Endodermal cell (in vitro differentiated cells): Measurements from ENCODE around the gene COPS4. TPM values are rescaled to one million over a fixed set of nuclear protein-coding genes. Genes with fewer than 3 reads are reported as not detected.

Experiments used
- DNase-seq: peaks from one replicate; pipeline ENCODE4 v3.0.0-alpha.2; 2017
- H3K27ac ChIP-seq: 2 replicates; pipeline ENCODE4 v1.5.1; 2013; ENCODE audit warnings: mild to moderate bottlenecking, low read depth, low read length, moderate library complexity
- H3K27me3 ChIP-seq: 2 replicates; pipeline ENCODE4 v1.6.1; 2013; ENCODE audit warnings: mild to moderate bottlenecking, low read length, moderate library complexity; ENCODE audit not compliant: insufficient read depth, control insufficient read depth, poor library complexity, severe bottlenecking
- H3K36me3 ChIP-seq: 2 replicates; pipeline ENCODE4 v1.7.0; 2013; ENCODE audit warnings: mild to moderate bottlenecking, low read length, moderate library complexity; ENCODE audit not compliant: control insufficient read depth, insufficient read depth
- H3K4me1 ChIP-seq: one replicate; pipeline ENCODE4 v1.7.0; 2013; ENCODE audit warnings: low read length; ENCODE audit not compliant: control insufficient read depth, insufficient read depth
- H3K4me3 ChIP-seq: 2 replicates; pipeline ENCODE4 v1.5.1; 2013; ENCODE audit warnings: mild to moderate bottlenecking, low read length, moderate library complexity
- H3K9ac ChIP-seq: 2 replicates; pipeline ENCODE4 v1.6.1; 2013; ENCODE audit warnings: mild to moderate bottlenecking, low read length, moderate library complexity; ENCODE audit not compliant: poor library complexity, severe bottlenecking; ENCODE audit errors: extremely low read depth
- H3K9me3 ChIP-seq: 2 replicates; pipeline ENCODE4 v1.6.1; 2013; ENCODE audit warnings: mild to moderate bottlenecking, low read length, moderate library complexity; ENCODE audit not compliant: control insufficient read depth
- H3K27ac Mint-ChIP-seq: 2 replicates; pipeline ENCODE4 v1.8.0; 2020; ENCODE audit warnings: mixed read lengths
- H3K27me3 Mint-ChIP-seq: 2 replicates; pipeline ENCODE4 v1.8.0; 2021; ENCODE audit warnings: mild to moderate bottlenecking, mixed read lengths; ENCODE audit not compliant: insufficient read depth
- H3K36me3 Mint-ChIP-seq: 2 replicates; pipeline ENCODE4 v1.8.0; 2020; ENCODE audit warnings: low read depth, mixed read lengths
- H3K4me1 Mint-ChIP-seq: 2 replicates; pipeline ENCODE4 v1.8.0; 2020; ENCODE audit warnings: mixed read lengths
- H3K4me3 Mint-ChIP-seq: 2 replicates; pipeline ENCODE4 v1.8.0; 2020; ENCODE audit warnings: mild to moderate bottlenecking, moderate library complexity, mixed read lengths
- H3K9me3 Mint-ChIP-seq: 2 replicates; pipeline ENCODE4 v1.8.0; 2020; ENCODE audit warnings: mild to moderate bottlenecking, mixed read lengths
- WGBS, 2 experiments: methylation state at CpG; one replicate each; pipeline versions ENCODE4 v1.1.5 to v1.1.7; 2013; ENCODE audit warnings: missing lambda C conversion rate in 2 of 2, mixed read lengths in 1 of 2; ENCODE audit not compliant: insufficient coverage in 1 of 2, insufficient read length in 1 of 2; 5-methylcytosine and 5-hydroxymethylcytosine counted together
- total RNA-seq, 2 donors: library from RNA; stranded (reverse); fragmentation: NEBNext Ultra II Directional in 1 of 2; extraction: Animal tissue kit (Norgen Biotek cat#: 25700) in 1 of 2; gene quantifications; 2 replicates in 1 of 2; 3 replicates in 1 of 2; pipeline ENCODE4 v1.2.1, GENCODE V29; 2021
- TF ChIP-seq, protein P1 (sequence below): fragments of 200-600 bp; sonication (generic); conservative IDR thresholded peaks from 2 replicates; pipeline ENCODE4 v1.5.0; 2021; ENCODE audit warnings: antibody characterized with exemption, mild to moderate bottlenecking

COPS4 gene
- total RNA-seq, 2 donors from 2014 or later = 34.8 to 39.4 TPM

DNA sequence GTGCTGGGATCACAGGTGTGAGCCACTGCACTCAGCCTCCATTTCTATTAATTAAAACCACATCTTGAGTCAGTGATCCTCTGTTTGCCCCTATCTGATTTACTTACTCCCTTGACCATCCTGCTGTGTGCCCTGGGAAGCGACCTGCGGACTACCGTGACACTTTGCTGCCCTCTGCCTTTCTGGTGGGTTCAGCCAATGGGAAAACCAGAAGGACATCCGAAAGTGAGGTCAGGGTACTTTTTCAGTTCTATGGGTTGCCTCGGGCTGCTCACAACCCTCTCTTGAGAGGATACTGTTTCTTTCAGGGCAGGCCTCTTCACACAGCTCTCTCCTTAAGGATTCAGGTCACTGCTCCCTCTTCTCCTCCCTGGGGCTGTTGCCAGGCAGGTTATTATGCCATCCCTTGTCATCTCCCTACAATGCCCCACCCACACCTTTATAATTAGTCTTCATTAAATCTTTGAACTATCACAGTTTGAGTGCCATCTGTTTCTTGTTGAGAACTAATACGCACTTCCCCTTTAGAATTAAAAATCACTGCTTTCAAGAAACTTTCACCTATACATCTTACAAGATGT lies 58.2 kb downstream of the COPS4 start:
- no peaks in the 10 kb centered on the region for H3K27me3 Mint-ChIP-seq
- TF ChIP-seq, protein P1, sequence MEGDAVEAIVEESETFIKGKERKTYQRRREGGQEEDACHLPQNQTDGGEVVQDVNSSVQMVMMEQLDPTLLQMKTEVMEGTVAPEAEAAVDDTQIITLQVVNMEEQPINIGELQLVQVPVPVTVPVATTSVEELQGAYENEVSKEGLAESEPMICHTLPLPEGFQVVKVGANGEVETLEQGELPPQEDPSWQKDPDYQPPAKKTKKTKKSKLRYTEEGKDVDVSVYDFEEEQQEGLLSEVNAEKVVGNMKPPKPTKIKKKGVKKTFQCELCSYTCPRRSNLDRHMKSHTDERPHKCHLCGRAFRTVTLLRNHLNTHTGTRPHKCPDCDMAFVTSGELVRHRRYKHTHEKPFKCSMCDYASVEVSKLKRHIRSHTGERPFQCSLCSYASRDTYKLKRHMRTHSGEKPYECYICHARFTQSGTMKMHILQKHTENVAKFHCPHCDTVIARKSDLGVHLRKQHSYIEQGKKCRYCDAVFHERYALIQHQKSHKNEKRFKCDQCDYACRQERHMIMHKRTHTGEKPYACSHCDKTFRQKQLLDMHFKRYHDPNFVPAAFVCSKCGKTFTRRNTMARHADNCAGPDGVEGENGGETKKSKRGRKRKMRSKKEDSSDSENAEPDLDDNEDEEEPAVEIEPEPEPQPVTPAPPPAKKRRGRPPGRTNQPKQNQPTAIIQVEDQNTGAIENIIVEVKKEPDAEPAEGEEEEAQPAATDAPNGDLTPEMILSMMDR = peak; percentile 56
- no peaks in the 10 kb centered on the region for H3K4me1 ChIP-seq
- H3K9ac ChIP-seq = no peak overlapping the region
- H3K27ac Mint-ChIP-seq = no peak overlapping the region
- H3K27ac ChIP-seq = no peak overlapping the region
- no peak overlapping the region for H3K4me3 Mint-ChIP-seq
- no peaks in the 10 kb centered on the region for H3K4me1 Mint-ChIP-seq
- H3K4me3 ChIP-seq = no peak overlapping the region
- H3K9me3 ChIP-seq = no peaks in the 10 kb centered on the region
- no peaks in the 10 kb centered on the region for H3K36me3 ChIP-seq
- no peaks in the 10 kb centered on the region for H3K36me3 Mint-ChIP-seq
- peak; percentile 81 for DNase-seq
- H3K27me3 ChIP-seq = no peaks in the 10 kb centered on the region
- H3K9me3 Mint-ChIP-seq = no peaks in the 10 kb centered on the region
- WGBS, 2 experiments = 53 to 74% methylated on average over 6 of the region's 6 CpGs

DNA sequence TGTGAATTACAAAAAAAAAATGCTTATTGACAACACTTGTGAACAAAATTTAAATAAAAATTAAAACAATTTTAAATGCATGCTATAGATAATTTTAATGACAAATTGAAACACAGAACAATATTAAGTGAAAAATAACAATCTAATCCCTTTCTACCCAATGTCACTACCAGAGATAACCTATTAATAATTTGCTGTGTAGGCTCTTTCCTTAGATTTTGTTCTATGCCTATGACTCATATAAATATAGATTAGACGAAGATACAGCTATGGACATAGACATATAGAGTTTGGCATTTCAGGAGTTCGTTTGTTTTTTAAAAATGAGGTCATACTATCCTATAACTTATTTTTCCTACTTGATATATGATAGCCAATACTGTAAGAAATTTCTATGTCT lies 61.4 kb downstream of the COPS4 start:
- Histone ChIP-seq H3K36me3 (no peaks in the 10 kb centered on the region), H3K9me3 (no peaks in the 10 kb centered on the region), H3K27me3 (no peaks in the 10 kb centered on the region), H3K4me3 (no peak overlapping the region), H3K27ac (no peak overlapping the region), H3K4me1 (no peaks in the 10 kb centered on the region), H3K9ac (no peak overlapping the region)
- TF ChIP-seq, protein P1 = no peak
- Mint-ChIP-seq H3K36me3 (no peaks in the 10 kb centered on the region), H3K9me3 (no peaks in the 10 kb centered on the region), H3K4me3 (no peak overlapping the region), H3K27ac (no peak overlapping the region), H3K4me1 (no peaks in the 10 kb centered on the region), H3K27me3 (no peaks in the 10 kb centered on the region)
- no peak for DNase-seq
- 71% methylated on average over 1 of the region's 2 CpGs; no CpG with 5 or more reads in 1 of the 2 experiments for WGBS, 2 experiments

DNA sequence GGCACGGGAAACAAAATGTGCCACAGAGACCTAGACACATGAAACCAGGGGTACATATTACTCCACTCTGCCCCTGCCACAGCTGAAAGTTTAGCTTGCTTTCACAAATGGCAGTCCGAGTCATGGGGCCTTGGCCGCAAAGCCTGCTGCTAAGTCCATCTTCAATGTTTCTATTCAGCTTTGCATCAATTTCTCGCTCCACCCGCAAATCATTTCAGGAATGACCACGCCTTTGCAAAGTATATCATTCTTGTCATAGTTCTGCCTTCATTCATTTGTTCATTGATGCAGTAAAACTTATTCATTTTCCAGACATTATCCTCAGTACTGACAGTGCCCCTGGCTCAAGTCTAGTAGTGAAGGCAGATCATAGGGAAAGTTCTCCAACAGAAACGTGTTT lies 70.0 kb downstream of the COPS4 start:
- Mint-ChIP-seq H3K36me3 (no peaks in the 10 kb centered on the region), H3K9me3 (no peaks in the 10 kb centered on the region), H3K4me3 (no peak overlapping the region), H3K4me1 (no peaks in the 10 kb centered on the region), H3K27ac (no peak overlapping the region), H3K27me3 (peaks cover 11% of the 10 kb centered on the region)
- H3K27ac ChIP-seq = no peak overlapping the region
- H3K27me3 ChIP-seq = peaks cover 11% of the 10 kb centered on the region
- TF ChIP-seq, protein P1 = no peak
- H3K4me1 ChIP-seq = no peaks in the 10 kb centered on the region
- H3K4me3 ChIP-seq = no peak overlapping the region
- 93 to 100% methylated on average over 7 of the region's 7 CpGs for WGBS, 2 experiments
- H3K36me3 ChIP-seq = no peaks in the 10 kb centered on the region
- DNase-seq = no peak
- no peaks in the 10 kb centered on the region for H3K9me3 ChIP-seq
- no peak overlapping the region for H3K9ac ChIP-seq
